HepG2 (cell line): ENCODE measurements around the gene NEU4. TPM values are rescaled to one million over a fixed set of nuclear protein-coding genes. Genes with fewer than 3 reads are reported as not detected.

Experiments used
- BORCS8-MEF2B ChIP-seq: sonication (generic); formaldehyde crosslinking; IDR thresholded peaks from 2 replicates; pipeline ENCODE4 v1.8.0; 2022; ENCODE audit warnings: mild to moderate bottlenecking, missing genetic modification reagents
- FOXA1 ChIP-seq, 2 experiments: fragments of 450-650 bp in 1 of 2; sonication (generic) in 1 of 2; formaldehyde crosslinking in 1 of 2; IDR thresholded peaks; 2 replicates each; pipeline versions ENCODE4 v1.4.0 to v1.6.1; 2016 to 2020; ENCODE audit warnings: missing genetic modification reagents in 1 of 2
- MYC ChIP-seq: sonication (generic); formaldehyde crosslinking; IDR thresholded peaks from 2 replicates; pipeline ENCODE4 v1.9.0; 2021; ENCODE audit warnings: missing genetic modification reagents, borderline replicate concordance
- NONO ChIP-seq, 2 experiments: fragments of 450-650 bp in 1 of 2; sonication (generic) in 1 of 2; formaldehyde crosslinking in 1 of 2; IDR thresholded peaks in 1 of 2; conservative IDR thresholded peaks in 1 of 2; 2 replicates each; pipeline versions ENCODE4 v1.6.1 to v1.8.0; 2017 to 2022; ENCODE audit warnings: mild to moderate bottlenecking in 1 of 2, missing genetic modification reagents in 1 of 2, moderate library complexity in 1 of 2
- PCBP1 ChIP-seq: fragments of 200-400 bp; formaldehyde crosslinking; IDR thresholded peaks from 2 replicates; pipeline ENCODE4 v1.6.1; 2017; ENCODE audit warnings: mild to moderate bottlenecking, low read depth, low read length, borderline replicate concordance
- SMAD1 ChIP-seq: sonication (generic); formaldehyde crosslinking; IDR thresholded peaks from 2 replicates; pipeline ENCODE4 v1.4.0; 2020; ENCODE audit warnings: missing genetic modification reagents, low read depth, mild to moderate bottlenecking, borderline replicate concordance
- ZNF225 ChIP-seq: sonication (generic); formaldehyde crosslinking; IDR thresholded peaks from 2 replicates; pipeline ENCODE4 v1.4.0; 2020; ENCODE audit warnings: mild to moderate bottlenecking, missing genetic modification reagents
- ZNF749 ChIP-seq: sonication (generic); formaldehyde crosslinking; IDR thresholded peaks from 2 replicates; pipeline ENCODE4 v1.8.0; 2022; ENCODE audit warnings: mild to moderate bottlenecking, missing genetic modification reagents, moderate library complexity, borderline replicate concordance
- ZNF790 ChIP-seq: sonication (generic); formaldehyde crosslinking; IDR thresholded peaks from 2 replicates; pipeline ENCODE4 v1.8.0; 2022; ENCODE audit warnings: missing genetic modification reagents, mild to moderate bottlenecking, borderline replicate concordance
- polyA plus RNA-seq, 8 experiments: library from polyadenylated mRNA; depleted of rRNA in 3 of 8; stranded (reverse) in 7 of 8; unstranded in 1 of 8; fragments of >200 nt; fragmentation: Illumina TruSeq in 4 of 8; extraction: Trizol in 4 of 8; gene quantifications; 2 replicates each; pipeline versions ENCODE4 v1.2.1 to v1.2.3, GENCODE V29; 2011 to 2016; ENCODE audit warnings: low read depth in 4 of 8, missing spikeins in 1 of 8, mixed read lengths in 1 of 8; ENCODE audit not compliant: insufficient read depth in 1 of 8
- total RNA-seq, 5 experiments: library from RNA; depleted of rRNA; stranded (reverse); fragments of >200 nt; fragmentation: Illumina TruSeq; extraction: Trizol; gene quantifications; 2 replicates each; pipeline ENCODE4 v1.2.3, GENCODE V29; 2016; ENCODE audit warnings: low read depth in 1 of 5
- TF ChIP-seq, protein P1 (sequence below): sonication (generic); formaldehyde crosslinking; IDR thresholded peaks from 2 replicates; pipeline ENCODE4 v1.4.0; 2020; ENCODE audit warnings: mild to moderate bottlenecking, missing genetic modification reagents, borderline replicate concordance
- TF ChIP-seq, protein P2 (sequence below): sonication (generic); formaldehyde crosslinking; IDR thresholded peaks from 2 replicates; pipeline ENCODE4 v1.5.0; 2020; ENCODE audit warnings: mild to moderate bottlenecking, missing genetic modification reagents, borderline replicate concordance
- TF ChIP-seq, protein P3 (sequence below): sonication (generic); formaldehyde crosslinking; IDR thresholded peaks from 2 replicates; pipeline ENCODE4 v1.4.0; 2020; ENCODE audit warnings: missing genetic modification reagents, mild to moderate bottlenecking, borderline replicate concordance

Gene NEU4
- total and polyA plus RNA-seq, 2 of the 13 experiments (the other 11 are each of a cell fraction or from before 2014, with no cell fraction given) = 53.5 to 107 TPM

DNA sequence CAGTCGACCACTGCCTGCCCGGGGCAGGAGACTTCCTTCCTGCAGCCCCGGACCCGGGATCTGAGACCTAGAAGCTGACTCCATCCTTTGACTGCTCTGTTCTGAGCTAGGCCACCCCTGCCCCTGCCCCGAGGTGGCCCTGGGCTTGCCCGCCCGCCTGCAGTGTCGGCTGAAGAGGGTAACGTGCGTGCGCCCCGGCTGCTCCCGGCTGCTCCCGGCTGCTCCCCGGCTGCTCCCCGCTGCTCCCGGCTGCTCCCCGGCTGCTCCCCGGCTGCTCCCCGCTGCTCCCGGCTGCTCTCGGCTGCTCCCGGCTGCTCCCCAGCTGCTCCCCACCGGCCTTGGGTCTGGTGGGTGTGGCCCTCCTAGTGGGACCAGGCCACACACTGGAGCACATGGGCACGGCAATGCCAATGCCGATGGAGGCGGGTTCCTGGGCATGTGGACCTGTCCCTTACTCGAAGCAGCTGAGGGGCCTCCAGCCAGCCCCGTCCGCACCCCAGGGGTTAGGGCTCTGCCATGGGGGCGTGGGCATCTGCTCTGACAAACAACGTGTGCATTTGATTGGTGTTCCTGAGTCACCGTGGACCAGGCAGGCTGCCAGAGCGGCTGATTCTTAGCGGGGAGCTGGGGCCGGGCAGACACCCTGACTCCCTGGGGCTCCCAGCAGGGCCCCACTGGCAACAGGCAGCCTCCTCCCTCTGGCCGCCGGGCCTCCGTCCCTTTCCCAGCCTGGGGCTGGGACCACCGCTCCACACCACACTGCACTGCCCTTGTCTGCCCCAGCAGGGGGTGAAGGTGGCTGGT lies 34.4 kb upstream of the NEU4 start (continued):
- TF ChIP-seq, protein P1, sequence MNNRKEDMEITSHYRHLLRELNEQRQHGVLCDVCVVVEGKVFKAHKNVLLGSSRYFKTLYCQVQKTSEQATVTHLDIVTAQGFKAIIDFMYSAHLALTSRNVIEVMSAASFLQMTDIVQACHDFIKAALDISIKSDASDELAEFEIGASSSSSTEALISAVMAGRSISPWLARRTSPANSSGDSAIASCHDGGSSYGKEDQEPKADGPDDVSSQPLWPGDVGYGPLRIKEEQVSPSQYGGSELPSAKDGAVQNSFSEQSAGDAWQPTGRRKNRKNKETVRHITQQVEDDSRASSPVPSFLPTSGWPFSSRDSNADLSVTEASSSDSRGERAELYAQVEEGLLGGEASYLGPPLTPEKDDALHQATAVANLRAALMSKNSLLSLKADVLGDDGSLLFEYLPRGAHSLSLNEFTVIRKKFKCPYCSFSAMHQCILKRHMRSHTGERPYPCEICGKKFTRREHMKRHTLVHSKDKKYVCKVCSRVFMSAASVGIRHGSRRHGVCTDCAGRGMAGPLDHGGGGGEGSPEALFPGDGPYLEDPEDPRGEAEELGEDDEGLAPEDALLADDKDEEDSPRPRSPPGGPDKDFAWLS (CRISPR knock-in tag) = 0 out of 2 replicates have a peak, but pooled peaks have one; percentile 30
- TF ChIP-seq, protein P2, sequence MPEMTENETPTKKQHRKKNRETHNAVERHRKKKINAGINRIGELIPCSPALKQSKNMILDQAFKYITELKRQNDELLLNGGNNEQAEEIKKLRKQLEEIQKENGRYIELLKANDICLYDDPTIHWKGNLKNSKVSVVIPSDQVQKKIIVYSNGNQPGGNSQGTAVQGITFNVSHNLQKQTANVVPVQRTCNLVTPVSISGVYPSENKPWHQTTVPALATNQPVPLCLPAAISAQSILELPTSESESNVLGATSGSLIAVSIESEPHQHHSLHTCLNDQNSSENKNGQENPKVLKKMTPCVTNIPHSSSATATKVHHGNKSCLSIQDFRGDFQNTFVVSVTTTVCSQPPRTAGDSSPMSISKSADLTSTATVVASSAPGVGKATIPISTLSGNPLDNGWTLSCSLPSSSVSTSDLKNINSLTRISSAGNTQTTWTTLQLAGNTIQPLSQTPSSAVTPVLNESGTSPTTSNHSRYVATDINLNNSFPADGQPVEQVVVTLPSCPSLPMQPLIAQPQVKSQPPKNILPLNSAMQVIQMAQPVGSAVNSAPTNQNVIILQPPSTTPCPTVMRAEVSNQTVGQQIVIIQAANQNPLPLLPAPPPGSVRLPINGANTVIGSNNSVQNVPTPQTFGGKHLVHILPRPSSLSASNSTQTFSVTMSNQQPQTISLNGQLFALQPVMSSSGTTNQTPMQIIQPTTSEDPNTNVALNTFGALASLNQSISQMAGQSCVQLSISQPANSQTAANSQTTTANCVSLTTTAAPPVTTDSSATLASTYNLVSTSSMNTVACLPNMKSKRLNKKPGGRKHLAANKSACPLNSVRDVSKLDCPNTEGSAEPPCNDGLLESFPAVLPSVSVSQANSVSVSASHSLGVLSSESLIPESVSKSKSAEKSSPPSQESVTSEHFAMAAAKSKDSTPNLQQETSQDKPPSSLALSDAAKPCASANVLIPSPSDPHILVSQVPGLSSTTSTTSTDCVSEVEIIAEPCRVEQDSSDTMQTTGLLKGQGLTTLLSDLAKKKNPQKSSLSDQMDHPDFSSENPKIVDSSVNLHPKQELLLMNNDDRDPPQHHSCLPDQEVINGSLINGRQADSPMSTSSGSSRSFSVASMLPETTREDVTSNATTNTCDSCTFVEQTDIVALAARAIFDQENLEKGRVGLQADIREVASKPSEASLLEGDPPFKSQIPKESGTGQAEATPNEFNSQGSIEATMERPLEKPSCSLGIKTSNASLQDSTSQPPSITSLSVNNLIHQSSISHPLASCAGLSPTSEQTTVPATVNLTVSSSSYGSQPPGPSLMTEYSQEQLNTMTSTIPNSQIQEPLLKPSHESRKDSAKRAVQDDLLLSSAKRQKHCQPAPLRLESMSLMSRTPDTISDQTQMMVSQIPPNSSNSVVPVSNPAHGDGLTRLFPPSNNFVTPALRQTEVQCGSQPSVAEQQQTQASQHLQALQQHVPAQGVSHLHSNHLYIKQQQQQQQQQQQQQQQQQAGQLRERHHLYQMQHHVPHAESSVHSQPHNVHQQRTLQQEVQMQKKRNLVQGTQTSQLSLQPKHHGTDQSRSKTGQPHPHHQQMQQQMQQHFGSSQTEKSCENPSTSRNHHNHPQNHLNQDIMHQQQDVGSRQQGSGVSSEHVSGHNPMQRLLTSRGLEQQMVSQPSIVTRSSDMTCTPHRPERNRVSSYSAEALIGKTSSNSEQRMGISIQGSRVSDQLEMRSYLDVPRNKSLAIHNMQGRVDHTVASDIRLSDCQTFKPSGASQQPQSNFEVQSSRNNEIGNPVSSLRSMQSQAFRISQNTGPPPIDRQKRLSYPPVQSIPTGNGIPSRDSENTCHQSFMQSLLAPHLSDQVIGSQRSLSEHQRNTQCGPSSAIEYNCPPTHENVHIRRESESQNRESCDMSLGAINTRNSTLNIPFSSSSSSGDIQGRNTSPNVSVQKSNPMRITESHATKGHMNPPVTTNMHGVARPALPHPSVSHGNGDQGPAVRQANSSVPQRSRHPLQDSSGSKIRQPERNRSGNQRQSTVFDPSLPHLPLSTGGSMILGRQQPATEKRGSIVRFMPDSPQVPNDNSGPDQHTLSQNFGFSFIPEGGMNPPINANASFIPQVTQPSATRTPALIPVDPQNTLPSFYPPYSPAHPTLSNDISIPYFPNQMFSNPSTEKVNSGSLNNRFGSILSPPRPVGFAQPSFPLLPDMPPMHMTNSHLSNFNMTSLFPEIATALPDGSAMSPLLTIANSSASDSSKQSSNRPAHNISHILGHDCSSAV (CRISPR knock-in tag) = no peak
- TF ChIP-seq FOXA1 (IDR thresholded peaks at IDR 0.05) (no peak), FOXA1 (CRISPR knock-in tag; IDR thresholded peaks at IDR 0.05) (peak; percentile 14; the same call in 1 of the 2 replicates), ZNF225 (no peak), ZNF790 (0 out of 2 replicates have a peak, but pooled peaks have one; percentile 23), ZNF749 (CRISPR knock-in tag) (no peak), PCBP1 (peak; percentile 47; the same call in 1 of the 2 replicates), SMAD1 (no peak), MYC (CRISPR knock-in tag) (peak; percentile 75), BORCS8-MEF2B (CRISPR knock-in tag) (peak; percentile 20), NONO (IDR thresholded peaks at IDR 0.05) (no peak), NONO (CRISPR knock-in tag; conservative IDR thresholded peaks at IDR 0.05) (peak; percentile 81)
- TF ChIP-seq, protein P3, sequence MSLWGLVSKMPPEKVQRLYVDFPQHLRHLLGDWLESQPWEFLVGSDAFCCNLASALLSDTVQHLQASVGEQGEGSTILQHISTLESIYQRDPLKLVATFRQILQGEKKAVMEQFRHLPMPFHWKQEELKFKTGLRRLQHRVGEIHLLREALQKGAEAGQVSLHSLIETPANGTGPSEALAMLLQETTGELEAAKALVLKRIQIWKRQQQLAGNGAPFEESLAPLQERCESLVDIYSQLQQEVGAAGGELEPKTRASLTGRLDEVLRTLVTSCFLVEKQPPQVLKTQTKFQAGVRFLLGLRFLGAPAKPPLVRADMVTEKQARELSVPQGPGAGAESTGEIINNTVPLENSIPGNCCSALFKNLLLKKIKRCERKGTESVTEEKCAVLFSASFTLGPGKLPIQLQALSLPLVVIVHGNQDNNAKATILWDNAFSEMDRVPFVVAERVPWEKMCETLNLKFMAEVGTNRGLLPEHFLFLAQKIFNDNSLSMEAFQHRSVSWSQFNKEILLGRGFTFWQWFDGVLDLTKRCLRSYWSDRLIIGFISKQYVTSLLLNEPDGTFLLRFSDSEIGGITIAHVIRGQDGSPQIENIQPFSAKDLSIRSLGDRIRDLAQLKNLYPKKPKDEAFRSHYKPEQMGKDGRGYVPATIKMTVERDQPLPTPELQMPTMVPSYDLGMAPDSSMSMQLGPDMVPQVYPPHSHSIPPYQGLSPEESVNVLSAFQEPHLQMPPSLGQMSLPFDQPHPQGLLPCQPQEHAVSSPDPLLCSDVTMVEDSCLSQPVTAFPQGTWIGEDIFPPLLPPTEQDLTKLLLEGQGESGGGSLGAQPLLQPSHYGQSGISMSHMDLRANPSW (CRISPR knock-in tag) = no peak
